Measurements from ENCODE around the gene NFIB. TPM values are rescaled to one million over a fixed set of nuclear protein-coding genes. Genes with fewer than 3 reads are reported as not detected.
A peak's percentile ranks its signal among the peaks of the same experiment; 100 is the strongest.

The NFIB gene
- total and polyA plus RNA-seq, 2 donors (not counting 1 experiment from before 2014, with no cell fraction given): 29.3 to 36.3 TPM

GRCh38 chr9:14358523-14358922 is 44.6 kb upstream of the NFIB start:
- Histone ChIP-seq H3K4me2 (ENCODE audit: extremely low read depth, insufficient read depth, low read length) (no peak overlapping the region), H3K9ac (ENCODE audit: insufficient read depth, low read length) (no peak overlapping the region)
- DNase-seq (ENCODE audit: low read depth in 2 of 2): peak in 1 of 2 donors; percentile 44

GRCh38 chr9:14356351-14357265 is 42.7 kb upstream of the NFIB start:
- Histone ChIP-seq H3K9ac (ENCODE audit: insufficient read depth, low read length) (no peak overlapping the region), H2AFZ (ENCODE audit: low read length) (no peak overlapping the region), H3K27me3 (ENCODE audit: control insufficient read depth, insufficient read depth, low read length) (no peaks in the 10 kb centered on the region), H3K27ac (ENCODE audit: insufficient read depth, low read length) (no peak overlapping the region), H4K20me1 (ENCODE audit: control insufficient read depth, extremely low read depth, insufficient read depth, low read length) (no peaks in the 10 kb centered on the region), H3K9me3 (ENCODE audit: control insufficient read depth, insufficient read depth, low read depth, low read length) (no peaks in the 10 kb centered on the region), H3K4me1 (ENCODE audit: control insufficient read depth, extremely low read depth, insufficient read depth, low read length) (peaks cover 6% of the 10 kb centered on the region), H3K4me3 (replicated peaks in 1 of 4; ENCODE audit: control extremely low read depth in 1 of 4, insufficient read depth in 1 of 4, low read depth in 3 of 4, low read length in 4 of 4) (no peak overlapping the region), H3K36me3 (ENCODE audit: control insufficient read depth, insufficient read depth, low read length) (no peaks in the 10 kb centered on the region), H3K79me2 (ENCODE audit: control insufficient read depth, insufficient read depth, low read length) (no peaks in the 10 kb centered on the region), H3K4me2 (ENCODE audit: extremely low read depth, insufficient read depth, low read length) (no peak overlapping the region)
- TF ChIP-seq, protein P1, sequence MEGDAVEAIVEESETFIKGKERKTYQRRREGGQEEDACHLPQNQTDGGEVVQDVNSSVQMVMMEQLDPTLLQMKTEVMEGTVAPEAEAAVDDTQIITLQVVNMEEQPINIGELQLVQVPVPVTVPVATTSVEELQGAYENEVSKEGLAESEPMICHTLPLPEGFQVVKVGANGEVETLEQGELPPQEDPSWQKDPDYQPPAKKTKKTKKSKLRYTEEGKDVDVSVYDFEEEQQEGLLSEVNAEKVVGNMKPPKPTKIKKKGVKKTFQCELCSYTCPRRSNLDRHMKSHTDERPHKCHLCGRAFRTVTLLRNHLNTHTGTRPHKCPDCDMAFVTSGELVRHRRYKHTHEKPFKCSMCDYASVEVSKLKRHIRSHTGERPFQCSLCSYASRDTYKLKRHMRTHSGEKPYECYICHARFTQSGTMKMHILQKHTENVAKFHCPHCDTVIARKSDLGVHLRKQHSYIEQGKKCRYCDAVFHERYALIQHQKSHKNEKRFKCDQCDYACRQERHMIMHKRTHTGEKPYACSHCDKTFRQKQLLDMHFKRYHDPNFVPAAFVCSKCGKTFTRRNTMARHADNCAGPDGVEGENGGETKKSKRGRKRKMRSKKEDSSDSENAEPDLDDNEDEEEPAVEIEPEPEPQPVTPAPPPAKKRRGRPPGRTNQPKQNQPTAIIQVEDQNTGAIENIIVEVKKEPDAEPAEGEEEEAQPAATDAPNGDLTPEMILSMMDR (conservative IDR thresholded peaks at IDR 0.05 in 1 of 2, IDR thresholded peaks at IDR 0.05 in 1 of 2; ENCODE audit: low read depth in 1 of 2, low read length in 2 of 2): no peak
- TF ChIP-seq EZH2 (IDR thresholded peaks at IDR 0.05; ENCODE audit: low read length, missing control alignments): no peak
- no peak for DNase-seq (ENCODE audit: low read depth in 2 of 2)

More at GRCh38 chr9:14358523-14358922, 44.6 kb upstream of the NFIB start:
- Histone ChIP-seq H4K20me1 (ENCODE audit: control insufficient read depth, extremely low read depth, insufficient read depth, low read length) (no peaks in the 10 kb centered on the region), H3K79me2 (ENCODE audit: control insufficient read depth, insufficient read depth, low read length) (no peaks in the 10 kb centered on the region), H3K36me3 (ENCODE audit: control insufficient read depth, insufficient read depth, low read length) (no peaks in the 10 kb centered on the region), H3K4me1 (ENCODE audit: control insufficient read depth, extremely low read depth, insufficient read depth, low read length) (peaks cover 9% of the 10 kb centered on the region), H3K27me3 (ENCODE audit: control insufficient read depth, insufficient read depth, low read length) (no peaks in the 10 kb centered on the region), H3K4me3 (replicated peaks in 1 of 4; ENCODE audit: control extremely low read depth in 1 of 4, insufficient read depth in 1 of 4, low read depth in 3 of 4, low read length in 4 of 4) (no peak overlapping the region), H3K9me3 (ENCODE audit: control insufficient read depth, insufficient read depth, low read depth, low read length) (no peaks in the 10 kb centered on the region), H3K27ac (ENCODE audit: insufficient read depth, low read length) (no peak overlapping the region), H2AFZ (ENCODE audit: low read length) (no peak overlapping the region)
- TF ChIP-seq, protein P1 (conservative IDR thresholded peaks at IDR 0.05 in 1 of 2, IDR thresholded peaks at IDR 0.05 in 1 of 2; ENCODE audit: low read depth in 1 of 2, low read length in 2 of 2): no peak
- no peak for TF ChIP-seq EZH2 (IDR thresholded peaks at IDR 0.05; ENCODE audit: low read length, missing control alignments)

GRCh38 chr9:14354201-14354600 is 40.3 kb upstream of the NFIB start:
- no peak overlapping the region for H2AFZ ChIP-seq (ENCODE audit: low read length)
- no peaks in the 10 kb centered on the region for H4K20me1 ChIP-seq (ENCODE audit: control insufficient read depth, extremely low read depth, insufficient read depth, low read length)
- H3K27ac ChIP-seq (ENCODE audit: insufficient read depth, low read length): no peak overlapping the region
- H3K4me1 ChIP-seq (ENCODE audit: control insufficient read depth, extremely low read depth, insufficient read depth, low read length): peaks cover 3% of the 10 kb centered on the region
- no peak overlapping the region for H3K4me3 ChIP-seq (replicated peaks in 1 of 4; ENCODE audit: control extremely low read depth in 1 of 4, insufficient read depth in 1 of 4, low read depth in 3 of 4, low read length in 4 of 4)
- no peaks in the 10 kb centered on the region for H3K9me3 ChIP-seq (ENCODE audit: control insufficient read depth, insufficient read depth, low read depth, low read length)
- no peaks in the 10 kb centered on the region for H3K79me2 ChIP-seq (ENCODE audit: control insufficient read depth, insufficient read depth, low read length)
- no peak overlapping the region for H3K4me2 ChIP-seq (ENCODE audit: extremely low read depth, insufficient read depth, low read length)
- no peaks in the 10 kb centered on the region for H3K36me3 ChIP-seq (ENCODE audit: control insufficient read depth, insufficient read depth, low read length)
- DNase-seq (ENCODE audit: low read depth in 2 of 2): no peak
- H3K9ac ChIP-seq (ENCODE audit: insufficient read depth, low read length): no peak overlapping the region
- H3K27me3 ChIP-seq (ENCODE audit: control insufficient read depth, insufficient read depth, low read length): peaks cover 7% of the 10 kb centered on the region
- TF ChIP-seq EZH2 (IDR thresholded peaks at IDR 0.05; ENCODE audit: low read length, missing control alignments): no peak
- TF ChIP-seq, protein P1 (conservative IDR thresholded peaks at IDR 0.05 in 1 of 2, IDR thresholded peaks at IDR 0.05 in 1 of 2; ENCODE audit: low read depth in 1 of 2, low read length in 2 of 2): no peak
